NCI-H526 (cell line): ENCODE measurements around the gene RTP2.

Experiments
- DNase-seq, 2 experiments: peaks; one replicate each; lab custom pipeline; 2025; lab: John Stamatoyannopoulos, UW

RTP2 gene

GRCh38 chr3:187669675-187670504 lies 32.5 kb downstream of the RTP2 start, which contains the start of gene SST:
TSS of gene SST (minus strand) at chr3:187670394. CDS start at chr3:187670291, 103 bp downstream.
- DNase-seq, result no peak

- no peak for DNase-seq
Measured at GRCh38 chr3:187667526-187667925, 34.8 kb downstream of the RTP2 start.

- no peak for DNase-seq
Measured at GRCh38 chr3:187665764-187666402, 36.5 kb downstream of the RTP2 start.

- no peak for DNase-seq
Measured at GRCh38 chr3:187665010-187665409, 37.3 kb downstream of the RTP2 start.

- DNase-seq, result no peak
Measured at GRCh38 chr3:187662848-187663409, 39.4 kb downstream of the RTP2 start.

GRCh38 chr3:187661267-187661666 lies 41.1 kb downstream of the RTP2 start:
- DNase-seq, result no peak

GRCh38 chr3:187651282-187651681 lies 51.1 kb downstream of the RTP2 start:
- no peak for DNase-seq
